Cardiac muscle cell (in vitro differentiated cells and primary cell): ENCODE results near the gene TPSD1. TPM values are rescaled to one million over a fixed set of nuclear protein-coding genes. Genes with fewer than 3 reads are reported as not detected.

ENCODE experiments used
- DNase-seq, 2 donors: peaks; one replicate each; pipeline versions ENCODE4 v3.0.0 to v3.0.0-alpha.2; 2010 to 2017; ENCODE audit warnings: low read depth in 1 of 2, low spot score in 1 of 2
- H3K27ac ChIP-seq: fragments of 200-600 bp; sonication (generic); 2 replicates; pipeline ENCODE4 v1.5.1; 2016
- H3K27me3 ChIP-seq: fragments of 200-600 bp; sonication (generic); 2 replicates; pipeline ENCODE4 v1.6.0; 2016; ENCODE audit warnings: control low read depth
- H3K36me3 ChIP-seq: fragments of 200-600 bp; sonication (generic); 2 replicates; pipeline ENCODE4 v1.5.1; 2016; ENCODE audit warnings: control low read depth
- H3K4me1 ChIP-seq: fragments of 200-600 bp; sonication (generic); 2 replicates; pipeline ENCODE4 v1.8.1; 2017; ENCODE audit warnings: low read depth, mild to moderate bottlenecking, mixed run types
- H3K4me3 ChIP-seq: fragments of 200-600 bp; sonication (generic); 2 replicates; pipeline ENCODE4 v1.5.1; 2016; ENCODE audit warnings: mild to moderate bottlenecking
- H3K9me3 ChIP-seq: fragments of 200-600 bp; sonication (generic); 2 replicates; pipeline ENCODE4 v1.5.1; 2017; ENCODE audit warnings: low read depth, mild to moderate bottlenecking, control low read depth
- polyA plus RNA-seq: library from polyadenylated mRNA; unstranded; fragments of >200 nt; fragmentation: Nextera tagmentation; extraction: Ambion mirVana; gene quantifications from 2 replicates; pipeline ENCODE4 v1.2.1, GENCODE V29; 2016
- total RNA-seq: library from RNA; depleted of rRNA; stranded (reverse); fragments of >200 nt; gene quantifications from 2 replicates; pipeline ENCODE4 v1.2.3, GENCODE V29; 2016
- TF ChIP-seq, protein P1 (sequence below): IDR thresholded peaks from 2 replicates; pipeline ENCODE4 v1.5.1; 2012; ENCODE audit warnings: low read depth, mild to moderate bottlenecking, low read length

Gene TPSD1
- total and polyA plus RNA-seq, 2 experiments from 2014 or later, result not detected

- H3K4me1 ChIP-seq, result no peaks in the 10 kb centered on the region
- no peaks in the 10 kb centered on the region for H3K9me3 ChIP-seq
- H3K4me3 ChIP-seq, result no peak overlapping the region
- peaks cover 3% of the 10 kb centered on the region for H3K27me3 ChIP-seq
- TF ChIP-seq, protein P1, sequence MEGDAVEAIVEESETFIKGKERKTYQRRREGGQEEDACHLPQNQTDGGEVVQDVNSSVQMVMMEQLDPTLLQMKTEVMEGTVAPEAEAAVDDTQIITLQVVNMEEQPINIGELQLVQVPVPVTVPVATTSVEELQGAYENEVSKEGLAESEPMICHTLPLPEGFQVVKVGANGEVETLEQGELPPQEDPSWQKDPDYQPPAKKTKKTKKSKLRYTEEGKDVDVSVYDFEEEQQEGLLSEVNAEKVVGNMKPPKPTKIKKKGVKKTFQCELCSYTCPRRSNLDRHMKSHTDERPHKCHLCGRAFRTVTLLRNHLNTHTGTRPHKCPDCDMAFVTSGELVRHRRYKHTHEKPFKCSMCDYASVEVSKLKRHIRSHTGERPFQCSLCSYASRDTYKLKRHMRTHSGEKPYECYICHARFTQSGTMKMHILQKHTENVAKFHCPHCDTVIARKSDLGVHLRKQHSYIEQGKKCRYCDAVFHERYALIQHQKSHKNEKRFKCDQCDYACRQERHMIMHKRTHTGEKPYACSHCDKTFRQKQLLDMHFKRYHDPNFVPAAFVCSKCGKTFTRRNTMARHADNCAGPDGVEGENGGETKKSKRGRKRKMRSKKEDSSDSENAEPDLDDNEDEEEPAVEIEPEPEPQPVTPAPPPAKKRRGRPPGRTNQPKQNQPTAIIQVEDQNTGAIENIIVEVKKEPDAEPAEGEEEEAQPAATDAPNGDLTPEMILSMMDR, result no peak
- no peak overlapping the region for H3K27ac ChIP-seq
- DNase-seq, result no peak
- no peaks in the 10 kb centered on the region for H3K36me3 ChIP-seq
Measured at GRCh38 chr16:1277617-1278282, 21.9 kb downstream of the TPSD1 start.

DNA sequence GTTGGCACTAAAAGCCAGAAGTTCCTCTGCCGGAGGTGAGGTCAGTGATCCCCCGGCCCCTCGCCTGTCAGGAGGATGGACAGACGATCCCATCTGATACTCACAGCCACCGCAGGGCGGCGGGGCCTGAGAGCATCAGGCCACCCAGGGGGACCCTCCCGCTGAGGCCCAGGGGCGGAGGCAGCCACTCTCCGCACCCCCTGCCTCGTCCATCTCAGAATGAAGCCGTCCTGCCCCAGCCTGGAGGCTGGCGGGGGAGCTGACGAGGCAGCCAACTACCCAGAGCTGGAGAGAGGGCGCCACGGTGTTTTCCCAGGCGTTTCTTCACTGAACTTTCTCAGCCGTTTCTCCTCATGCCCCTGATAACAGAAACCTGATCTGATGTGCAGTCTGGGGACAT is 22.6 kb downstream of the TPSD1 start:
- Histone ChIP-seq H3K9me3 (no peaks in the 10 kb centered on the region), H3K36me3 (no peaks in the 10 kb centered on the region), H3K4me3 (no peak overlapping the region), H3K4me1 (no peaks in the 10 kb centered on the region), H3K27me3 (no peaks in the 10 kb centered on the region), H3K27ac (no peak overlapping the region)
- TF ChIP-seq, protein P1, result no peak
- DNase-seq, result no peak

DNA sequence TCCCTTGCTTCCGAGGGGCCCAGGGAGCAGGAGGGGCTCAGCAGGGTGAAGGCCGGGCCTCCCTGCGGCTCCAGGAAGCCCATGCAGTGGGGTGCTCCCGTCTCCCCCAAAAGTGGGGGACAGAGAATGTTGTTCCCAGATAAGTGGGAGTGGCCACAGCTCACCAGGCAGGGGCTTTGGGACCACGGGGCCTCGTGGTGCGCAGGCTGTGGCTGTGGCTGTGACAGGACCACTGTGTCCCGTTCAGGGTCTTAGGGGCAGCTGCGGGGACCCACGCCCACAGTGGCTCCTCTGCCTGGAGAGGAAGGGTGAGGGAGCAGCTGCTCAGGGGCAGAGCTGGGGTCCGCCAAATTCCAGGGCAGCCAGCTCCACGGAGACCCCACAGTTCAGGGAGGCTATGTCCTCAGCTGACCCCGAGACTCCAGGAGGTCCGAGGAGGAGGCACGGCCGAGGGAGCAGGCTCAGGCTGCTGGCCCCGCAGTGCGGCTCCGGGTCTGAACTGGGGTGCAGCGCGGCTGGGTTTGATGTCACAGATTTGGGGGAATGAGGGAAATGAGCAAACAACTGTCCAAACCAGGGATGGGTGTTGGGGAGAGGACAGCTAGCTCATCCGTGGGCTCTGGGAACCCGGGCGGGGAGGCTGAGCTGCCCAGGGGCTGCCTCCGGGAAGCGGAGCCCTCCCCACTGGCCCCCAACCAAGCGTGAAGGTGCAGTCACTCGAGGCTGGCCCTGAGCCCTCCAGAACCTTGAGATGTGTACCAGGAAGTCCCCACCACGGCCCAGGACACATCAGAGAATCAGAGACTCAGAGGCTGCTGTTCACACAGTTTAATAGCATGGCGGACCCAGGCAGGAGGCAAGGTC is 23.4 kb downstream of the TPSD1 start:
- no peaks in the 10 kb centered on the region for H3K9me3 ChIP-seq
- H3K36me3 ChIP-seq, result no peaks in the 10 kb centered on the region
- H3K4me1 ChIP-seq, result no peaks in the 10 kb centered on the region
- DNase-seq, result no peak
- TF ChIP-seq, protein P1, result no peak
- no peak overlapping the region for H3K27ac ChIP-seq
- H3K27me3 ChIP-seq, result no peaks in the 10 kb centered on the region
- H3K4me3 ChIP-seq, result no peak overlapping the region

GRCh38 chr16:1279945-1280589 is 24.2 kb downstream of the TPSD1 start:
- H3K4me3 ChIP-seq, result no peak overlapping the region

DNA sequence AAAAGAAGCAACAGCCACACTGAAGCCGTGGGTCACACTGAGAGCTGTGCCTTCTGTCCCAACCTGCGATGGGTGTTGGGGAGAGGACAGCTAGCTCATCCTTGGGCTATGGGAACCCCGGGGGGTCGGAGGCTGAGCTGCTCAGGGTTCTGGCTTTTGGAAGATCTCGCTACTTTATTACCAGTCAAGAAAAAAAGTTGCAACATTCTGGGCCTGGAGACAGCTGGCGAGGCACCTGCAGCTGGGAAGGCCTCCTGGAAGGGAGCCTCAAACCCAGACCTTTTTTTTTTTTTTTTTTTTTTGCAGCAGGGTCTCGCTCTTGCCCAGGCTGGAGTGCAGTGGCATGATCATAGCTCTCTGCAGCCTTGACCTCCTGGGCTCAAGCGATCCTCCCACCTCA is 24.9 kb downstream of the TPSD1 start:
- Histone ChIP-seq H3K27ac (no peak overlapping the region), H3K27me3 (no peaks in the 10 kb centered on the region), H3K36me3 (no peaks in the 10 kb centered on the region), H3K9me3 (no peaks in the 10 kb centered on the region), H3K4me1 (no peaks in the 10 kb centered on the region), H3K4me3 (no peak overlapping the region)
- TF ChIP-seq, protein P1, result no peak
- DNase-seq, result no peak

More at GRCh38 chr16:1279945-1280589, 24.2 kb downstream of the TPSD1 start:
- H3K27ac ChIP-seq, result no peak overlapping the region
- TF ChIP-seq, protein P1, result no peak
- DNase-seq, result no peak
- H3K27me3 ChIP-seq, result no peaks in the 10 kb centered on the region
- H3K36me3 ChIP-seq, result no peaks in the 10 kb centered on the region
- no peaks in the 10 kb centered on the region for H3K4me1 ChIP-seq
- H3K9me3 ChIP-seq, result no peaks in the 10 kb centered on the region
